ENCODE results near the gene HSP90AB1.

HSP90AB1 gene

GRCh38 chr6:44246663-44247337 is at the start of gene HSP90AB1:
HSP90AB1 (plus strand) TSS chr6:44247101; CDS start chr6:44248630, 1,529 bp downstream.
- Histone ChIP-seq H3K4me1 (ENCODE audit: control insufficient read depth, insufficient read depth, low read length) (peaks cover 32% of the 10 kb centered on the region), H3K9me3 (ENCODE audit: control insufficient read depth in 2 of 2, low read length in 2 of 2) (no peaks in the 10 kb centered on the region), H3K9ac (ENCODE audit: low read length in 2 of 2) (peak within 1 kb of the TSS; percentile 94 to 100), H3K27ac (ENCODE audit: low read length) (peak within 1 kb of the TSS; percentile 96), H3K27me3 (ENCODE audit: control insufficient read depth in 1 of 2, insufficient read depth in 2 of 2, low read length in 2 of 2) (no peaks in the 10 kb centered on the region), H3K36me3 (ENCODE audit: control insufficient read depth in 2 of 2, insufficient read depth in 2 of 2, low read length in 2 of 2) (peaks cover 31 to 33% of the 10 kb centered on the region in 2 donors), H3K4me3 (ENCODE audit: low read length in 2 of 2) (peak within 1 kb of the TSS; percentile 92 to 100)

DNA sequence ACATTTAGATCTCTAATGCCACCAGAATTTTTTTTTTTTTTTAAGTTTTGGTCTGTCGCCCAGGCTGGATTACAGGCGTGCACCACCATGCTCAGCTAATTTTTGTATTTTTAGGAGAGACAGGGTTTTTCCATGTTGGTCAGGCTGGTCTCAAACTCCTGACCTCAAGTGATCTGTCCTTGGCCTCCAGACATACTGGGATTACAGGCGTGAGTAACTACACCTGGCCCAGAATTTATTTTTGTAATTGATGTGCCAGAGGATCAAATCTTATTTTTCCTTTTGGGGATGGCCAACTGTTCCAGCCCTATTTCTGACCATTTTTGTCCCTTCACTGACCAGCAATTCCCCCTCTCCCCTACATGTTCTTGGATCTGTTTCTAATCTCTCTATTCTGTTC is 48.2 kb upstream of the HSP90AB1 start:
- no peaks in the 10 kb centered on the region for H3K4me1 ChIP-seq (ENCODE audit: control insufficient read depth, insufficient read depth, low read length)
- no peaks in the 10 kb centered on the region for H3K36me3 ChIP-seq (ENCODE audit: control insufficient read depth in 2 of 2, insufficient read depth in 2 of 2, low read length in 2 of 2)
- no peak overlapping the region for H3K9ac ChIP-seq (ENCODE audit: low read length in 2 of 2)
- H3K4me3 ChIP-seq (ENCODE audit: low read length in 2 of 2): no peak overlapping the region
- no peaks in the 10 kb centered on the region for H3K9me3 ChIP-seq (ENCODE audit: control insufficient read depth in 2 of 2, low read length in 2 of 2)
- H3K27me3 ChIP-seq (ENCODE audit: control insufficient read depth in 1 of 2, insufficient read depth in 2 of 2, low read length in 2 of 2): no peaks in the 10 kb centered on the region
- no peak overlapping the region for H3K27ac ChIP-seq (ENCODE audit: low read length)

GRCh38 chr6:44199883-44200282 is 47.0 kb upstream of the HSP90AB1 start:
- H3K4me3 ChIP-seq (ENCODE audit: low read length in 2 of 2): no peak overlapping the region
- H3K27ac ChIP-seq (ENCODE audit: low read length): no peak overlapping the region
- H3K4me1 ChIP-seq (ENCODE audit: control insufficient read depth, insufficient read depth, low read length): no peaks in the 10 kb centered on the region

DNA sequence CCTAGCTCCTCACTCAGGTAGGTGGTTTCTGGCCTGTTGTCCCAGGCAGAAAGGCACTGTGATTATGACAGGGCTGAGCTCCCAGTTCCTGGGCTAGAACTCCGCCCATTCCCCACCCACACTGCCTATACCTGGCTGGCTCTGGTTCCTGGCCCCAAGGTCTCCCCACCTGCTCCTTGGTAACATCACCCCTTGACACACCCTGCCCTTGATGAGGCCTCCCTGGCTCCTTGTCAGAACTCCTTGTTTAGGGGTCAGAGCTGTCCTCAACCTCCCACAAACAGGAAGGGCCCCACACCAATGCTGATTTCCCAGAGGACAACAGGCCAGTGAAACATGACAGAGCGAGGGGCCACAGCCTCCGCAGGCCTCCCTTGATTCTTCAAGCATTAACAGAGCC is 45.7 kb upstream of the HSP90AB1 start:
- Histone ChIP-seq H3K4me1 (ENCODE audit: control insufficient read depth, insufficient read depth, low read length) (no peaks in the 10 kb centered on the region), H3K9ac (ENCODE audit: low read length in 2 of 2) (no peak overlapping the region), H3K27ac (ENCODE audit: low read length) (no peak overlapping the region), H3K9me3 (ENCODE audit: control insufficient read depth in 2 of 2, low read length in 2 of 2) (no peaks in the 10 kb centered on the region), H3K27me3 (ENCODE audit: control insufficient read depth in 1 of 2, insufficient read depth in 2 of 2, low read length in 2 of 2) (no peaks in the 10 kb centered on the region), H3K4me3 (ENCODE audit: low read length in 2 of 2) (no peak overlapping the region), H3K36me3 (ENCODE audit: control insufficient read depth in 2 of 2, insufficient read depth in 2 of 2, low read length in 2 of 2) (no peaks in the 10 kb centered on the region)

More at GRCh38 chr6:44199883-44200282, 47.0 kb upstream of the HSP90AB1 start:
- Histone ChIP-seq H3K36me3 (ENCODE audit: control insufficient read depth in 2 of 2, insufficient read depth in 2 of 2, low read length in 2 of 2) (no peaks in the 10 kb centered on the region), H3K9me3 (ENCODE audit: control insufficient read depth in 2 of 2, low read length in 2 of 2) (no peaks in the 10 kb centered on the region), H3K27me3 (ENCODE audit: control insufficient read depth in 1 of 2, insufficient read depth in 2 of 2, low read length in 2 of 2) (no peaks in the 10 kb centered on the region), H3K9ac (ENCODE audit: low read length in 2 of 2) (no peak overlapping the region)

GRCh38 chr6:44201638-44202303 is 45.1 kb upstream of the HSP90AB1 start:
- Histone ChIP-seq H3K4me1 (ENCODE audit: control insufficient read depth, insufficient read depth, low read length) (no peaks in the 10 kb centered on the region), H3K36me3 (ENCODE audit: control insufficient read depth in 2 of 2, insufficient read depth in 2 of 2, low read length in 2 of 2) (no peaks in the 10 kb centered on the region), H3K27me3 (ENCODE audit: control insufficient read depth in 1 of 2, insufficient read depth in 2 of 2, low read length in 2 of 2) (no peaks in the 10 kb centered on the region), H3K27ac (ENCODE audit: low read length) (no peak overlapping the region), H3K9ac (ENCODE audit: low read length in 2 of 2) (no peak overlapping the region), H3K4me3 (ENCODE audit: low read length in 2 of 2) (no peak overlapping the region), H3K9me3 (ENCODE audit: control insufficient read depth in 2 of 2, low read length in 2 of 2) (no peaks in the 10 kb centered on the region)

DNA sequence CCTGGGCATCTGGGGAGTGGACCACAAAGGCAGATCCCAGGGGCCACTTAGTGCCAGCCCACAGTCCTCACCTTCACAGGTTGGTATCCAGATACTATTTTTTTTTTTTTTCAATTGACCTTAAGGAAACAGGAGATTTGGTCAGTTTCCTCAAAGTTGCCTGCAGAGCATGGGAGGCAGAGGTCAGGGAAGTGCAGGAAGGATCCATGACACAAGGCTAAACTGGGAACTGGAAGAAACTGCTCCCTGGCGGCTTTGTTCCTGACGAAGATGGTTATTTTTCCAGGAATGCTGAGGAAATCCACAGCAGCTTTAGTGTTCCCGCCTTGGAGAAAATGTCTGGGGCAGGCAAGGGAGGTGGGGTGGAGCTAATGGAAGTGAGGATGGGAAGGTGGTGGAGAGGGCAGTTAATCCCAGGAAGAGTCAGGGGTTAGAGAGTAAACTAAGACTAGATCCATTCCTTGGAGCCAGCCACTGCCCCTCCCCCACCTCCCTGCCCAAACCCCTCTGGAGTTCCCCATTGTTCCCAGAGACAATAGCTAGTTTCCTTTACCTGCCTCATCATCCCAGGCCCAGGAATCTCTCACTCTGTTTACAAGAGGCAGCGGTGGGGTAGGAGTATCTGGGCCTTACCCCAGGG is 44.4 kb upstream of the HSP90AB1 start:
- no peaks in the 10 kb centered on the region for H3K36me3 ChIP-seq (ENCODE audit: control insufficient read depth in 2 of 2, insufficient read depth in 2 of 2, low read length in 2 of 2)
- no peak overlapping the region for H3K27ac ChIP-seq (ENCODE audit: low read length)
- no peaks in the 10 kb centered on the region for H3K9me3 ChIP-seq (ENCODE audit: control insufficient read depth in 2 of 2, low read length in 2 of 2)
- no peak overlapping the region for H3K4me3 ChIP-seq (ENCODE audit: low read length in 2 of 2)
- H3K4me1 ChIP-seq (ENCODE audit: control insufficient read depth, insufficient read depth, low read length): no peaks in the 10 kb centered on the region
- no peak overlapping the region for H3K9ac ChIP-seq (ENCODE audit: low read length in 2 of 2)
- H3K27me3 ChIP-seq (ENCODE audit: control insufficient read depth in 1 of 2, insufficient read depth in 2 of 2, low read length in 2 of 2): no peaks in the 10 kb centered on the region

DNA sequence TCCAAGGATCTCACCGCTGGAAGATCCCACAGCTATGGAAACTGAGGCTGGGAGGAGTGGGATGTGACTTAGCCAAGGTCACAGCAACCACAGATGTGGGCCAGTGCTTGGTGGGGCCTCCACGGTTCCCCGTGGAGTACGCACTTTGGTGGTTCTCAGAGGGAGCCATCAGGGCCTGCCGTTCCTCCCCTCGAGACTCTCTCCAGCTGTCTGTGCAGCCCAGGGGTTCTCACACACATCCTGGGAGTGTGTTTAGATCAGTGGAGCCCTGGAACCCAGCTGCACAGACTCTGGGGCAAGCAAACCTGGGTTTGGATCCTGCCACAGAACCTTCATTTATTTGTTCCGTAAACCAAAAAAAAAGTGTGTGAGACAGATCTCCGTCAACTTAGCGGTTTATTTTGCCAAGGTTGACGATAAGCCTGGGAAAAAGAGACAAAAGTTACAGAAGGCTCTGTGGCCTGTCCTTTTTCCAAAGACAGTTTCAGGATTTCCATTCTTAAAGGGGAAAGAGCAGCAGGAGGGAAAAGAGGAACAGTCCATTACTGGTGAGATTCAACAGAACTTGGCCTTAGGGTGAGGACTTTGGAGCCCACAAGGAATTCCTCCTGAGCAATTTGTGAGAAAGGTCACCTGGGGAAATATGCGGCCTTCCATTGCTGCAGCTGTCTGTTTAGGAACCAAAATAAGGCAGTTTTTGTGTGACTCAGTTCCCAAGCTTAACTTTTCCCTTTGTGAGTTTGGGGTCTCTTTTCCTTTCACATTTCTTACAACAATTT is 43.7 kb upstream of the HSP90AB1 start:
- no peaks in the 10 kb centered on the region for H3K36me3 ChIP-seq (ENCODE audit: control insufficient read depth in 2 of 2, insufficient read depth in 2 of 2, low read length in 2 of 2)
- no peak overlapping the region for H3K9ac ChIP-seq (ENCODE audit: low read length in 2 of 2)
- no peak overlapping the region for H3K27ac ChIP-seq (ENCODE audit: low read length)
- H3K27me3 ChIP-seq (ENCODE audit: control insufficient read depth in 1 of 2, insufficient read depth in 2 of 2, low read length in 2 of 2): no peaks in the 10 kb centered on the region
- H3K4me3 ChIP-seq (ENCODE audit: low read length in 2 of 2): no peak overlapping the region
- no peaks in the 10 kb centered on the region for H3K4me1 ChIP-seq (ENCODE audit: control insufficient read depth, insufficient read depth, low read length)
- no peaks in the 10 kb centered on the region for H3K9me3 ChIP-seq (ENCODE audit: control insufficient read depth in 2 of 2, low read length in 2 of 2)

GRCh38 chr6:44203955-44204354 is 42.9 kb upstream of the HSP90AB1 start:
- Histone ChIP-seq H3K4me3 (ENCODE audit: low read length in 2 of 2) (no peak overlapping the region), H3K36me3 (ENCODE audit: control insufficient read depth in 2 of 2, insufficient read depth in 2 of 2, low read length in 2 of 2) (no peaks in the 10 kb centered on the region), H3K4me1 (ENCODE audit: control insufficient read depth, insufficient read depth, low read length) (no peaks in the 10 kb centered on the region), H3K27ac (ENCODE audit: low read length) (no peak overlapping the region), H3K9me3 (ENCODE audit: control insufficient read depth in 2 of 2, low read length in 2 of 2) (no peaks in the 10 kb centered on the region), H3K9ac (ENCODE audit: low read length in 2 of 2) (no peak overlapping the region), H3K27me3 (ENCODE audit: control insufficient read depth in 1 of 2, insufficient read depth in 2 of 2, low read length in 2 of 2) (no peaks in the 10 kb centered on the region)

GRCh38 chr6:44207966-44208365 is 38.9 kb upstream of the HSP90AB1 start:
- Histone ChIP-seq H3K27me3 (ENCODE audit: control insufficient read depth in 1 of 2, insufficient read depth in 2 of 2, low read length in 2 of 2) (no peaks in the 10 kb centered on the region), H3K4me1 (ENCODE audit: control insufficient read depth, insufficient read depth, low read length) (no peaks in the 10 kb centered on the region), H3K9me3 (ENCODE audit: control insufficient read depth in 2 of 2, low read length in 2 of 2) (no peaks in the 10 kb centered on the region), H3K4me3 (ENCODE audit: low read length in 2 of 2) (no peak overlapping the region), H3K27ac (ENCODE audit: low read length) (no peak overlapping the region), H3K36me3 (ENCODE audit: control insufficient read depth in 2 of 2, insufficient read depth in 2 of 2, low read length in 2 of 2) (no peaks in the 10 kb centered on the region), H3K9ac (ENCODE audit: low read length in 2 of 2) (no peak overlapping the region)

- no peaks in the 10 kb centered on the region for H3K9me3 ChIP-seq (ENCODE audit: control insufficient read depth in 2 of 2, low read length in 2 of 2)
- peaks cover 5% of the 10 kb centered on the region for H3K4me1 ChIP-seq (ENCODE audit: control insufficient read depth, insufficient read depth, low read length)
- H3K9ac ChIP-seq (ENCODE audit: low read length in 2 of 2): no peak overlapping the region
- H3K27ac ChIP-seq (ENCODE audit: low read length): no peak overlapping the region
- no peaks in the 10 kb centered on the region for H3K27me3 ChIP-seq (ENCODE audit: control insufficient read depth in 1 of 2, insufficient read depth in 2 of 2, low read length in 2 of 2)
- no peaks in the 10 kb centered on the region for H3K36me3 ChIP-seq (ENCODE audit: control insufficient read depth in 2 of 2, insufficient read depth in 2 of 2, low read length in 2 of 2)
- H3K4me3 ChIP-seq (ENCODE audit: low read length in 2 of 2): no peak overlapping the region
Measured at GRCh38 chr6:44211284-44211683, 35.6 kb upstream of the HSP90AB1 start.
